GM15510 (cell line): ENCODE measurements around the gene SETD1A.

Source experiments
- POLR2A ChIP-seq: IDR thresholded peaks from 3 replicates; pipeline ENCODE4 v1.6.1; 2011; ENCODE audit warnings: borderline replicate concordance; ENCODE audit not compliant: insufficient read length; ENCODE audit errors: extremely low read depth

Gene SETD1A

DNA sequence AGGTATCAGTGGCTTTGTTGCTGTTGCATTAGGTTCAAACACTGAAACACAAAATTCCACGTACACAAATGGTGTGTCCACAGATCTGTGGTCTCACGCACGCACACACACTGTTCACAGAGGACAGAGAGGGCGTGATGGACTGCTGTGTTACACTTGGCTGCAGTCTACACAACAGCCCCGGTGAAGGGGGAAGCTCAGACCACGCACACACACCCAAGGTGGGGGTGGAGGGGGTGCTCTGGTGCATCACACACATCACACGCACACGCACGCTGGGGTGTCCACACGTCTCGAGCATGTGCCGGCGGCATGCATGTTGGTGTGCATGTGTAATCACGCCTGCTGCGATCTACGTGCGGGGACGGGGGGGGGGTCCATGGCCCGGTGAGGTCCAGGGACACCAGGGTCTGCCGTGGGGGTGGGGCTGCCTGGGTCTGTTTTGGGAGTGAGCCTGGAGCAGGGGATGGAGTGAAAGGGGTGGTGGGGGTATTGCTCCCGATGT is 34.8 kb downstream of the SETD1A start:
- TF ChIP-seq POLR2A, result no peak

DNA sequence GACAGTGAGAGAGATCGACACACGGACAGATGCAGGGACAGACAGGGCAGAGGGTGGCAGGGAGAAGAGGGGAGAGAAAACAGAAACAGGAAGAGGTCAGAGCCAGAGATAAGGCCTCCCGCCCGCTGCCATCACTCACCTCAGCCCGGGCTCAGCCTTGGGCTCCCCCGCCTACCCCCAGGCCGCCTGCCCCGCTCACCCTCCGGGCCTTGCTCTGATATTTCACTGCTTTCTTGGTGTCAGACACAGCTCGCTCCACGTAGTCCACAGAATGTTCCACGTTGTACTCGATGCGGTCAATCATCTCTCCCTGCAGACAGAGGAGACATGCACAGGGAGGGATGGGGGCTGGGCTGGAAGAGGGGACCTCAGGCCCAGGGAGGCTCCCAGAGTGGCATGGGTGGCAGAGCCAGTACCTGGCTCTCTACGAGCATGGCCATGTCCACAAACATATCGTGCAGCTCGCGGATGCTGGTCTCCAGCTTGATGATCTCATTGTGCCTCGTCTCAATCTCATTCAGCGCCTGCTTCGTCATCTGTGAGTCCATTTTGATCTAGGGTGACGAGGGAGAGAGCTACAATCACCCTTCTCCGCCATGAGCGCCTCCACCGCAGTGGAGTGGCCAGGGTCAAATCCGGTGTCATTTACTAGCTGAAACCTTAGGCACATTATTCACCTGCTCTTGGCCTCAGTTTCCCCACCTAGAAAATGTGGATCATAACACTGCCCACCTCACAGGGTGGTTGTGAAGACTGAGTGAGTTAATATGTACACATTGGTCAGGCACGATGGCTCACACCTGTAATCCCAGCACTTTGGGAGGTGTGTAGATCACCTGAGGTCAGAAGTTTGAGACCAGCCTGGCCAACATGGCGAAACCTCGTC is 35.6 kb downstream of the SETD1A start:
- TF ChIP-seq POLR2A, result no peak

DNA sequence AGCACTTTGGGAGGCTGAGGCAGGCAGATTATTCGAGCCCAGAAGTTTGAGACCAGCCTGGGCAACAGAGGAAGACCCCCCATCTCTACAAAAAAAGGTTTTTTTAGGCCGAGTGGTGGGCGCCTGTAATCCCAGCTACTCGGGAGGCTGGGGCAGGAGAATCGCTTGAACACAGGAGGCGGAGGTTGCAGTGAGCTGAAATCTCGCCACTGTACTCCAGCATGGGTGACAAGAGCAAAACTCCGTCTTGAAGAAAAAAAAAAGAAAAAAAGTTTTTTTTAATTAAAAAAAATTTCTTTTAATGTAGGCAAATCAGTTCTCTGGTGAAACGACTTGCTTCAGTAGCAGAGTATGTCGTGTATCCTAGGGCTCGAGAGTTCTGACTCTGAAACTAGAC is 38.4 kb downstream of the SETD1A start:
- TF ChIP-seq POLR2A, result no peak

DNA sequence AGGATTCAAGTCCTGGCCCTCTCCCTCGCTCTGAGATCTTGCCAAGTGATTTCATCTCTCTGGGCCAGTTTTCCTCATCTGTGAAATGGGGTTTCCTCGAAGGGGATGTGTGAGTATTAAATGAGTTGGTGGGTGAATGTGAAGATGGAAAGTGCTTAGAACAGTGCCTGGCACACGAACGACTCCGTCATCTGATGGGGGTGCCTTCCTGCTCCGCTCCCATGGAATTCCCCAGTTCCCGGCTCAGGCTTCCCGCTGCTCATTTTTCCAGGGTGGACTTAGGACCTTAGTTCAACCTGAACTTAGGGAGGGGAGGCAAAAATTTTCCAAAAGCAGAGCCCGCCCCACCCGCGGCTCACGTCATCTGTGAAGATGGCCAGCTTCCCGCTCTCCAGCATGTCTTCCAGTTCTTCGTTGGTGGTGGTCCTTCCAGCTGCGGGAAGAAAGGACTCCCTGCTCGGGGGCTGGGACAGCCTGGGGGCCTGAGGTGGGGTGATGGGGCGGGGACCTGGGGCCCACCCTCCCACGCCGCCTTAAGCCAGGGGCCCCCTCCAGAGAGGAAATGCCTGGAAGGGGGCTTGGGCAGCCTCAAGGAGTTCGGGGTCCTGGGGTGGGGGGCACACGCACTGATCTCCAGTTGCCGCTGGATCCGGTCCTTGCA is 38.9 kb downstream of the SETD1A start:
- TF ChIP-seq POLR2A, result no peak

DNA sequence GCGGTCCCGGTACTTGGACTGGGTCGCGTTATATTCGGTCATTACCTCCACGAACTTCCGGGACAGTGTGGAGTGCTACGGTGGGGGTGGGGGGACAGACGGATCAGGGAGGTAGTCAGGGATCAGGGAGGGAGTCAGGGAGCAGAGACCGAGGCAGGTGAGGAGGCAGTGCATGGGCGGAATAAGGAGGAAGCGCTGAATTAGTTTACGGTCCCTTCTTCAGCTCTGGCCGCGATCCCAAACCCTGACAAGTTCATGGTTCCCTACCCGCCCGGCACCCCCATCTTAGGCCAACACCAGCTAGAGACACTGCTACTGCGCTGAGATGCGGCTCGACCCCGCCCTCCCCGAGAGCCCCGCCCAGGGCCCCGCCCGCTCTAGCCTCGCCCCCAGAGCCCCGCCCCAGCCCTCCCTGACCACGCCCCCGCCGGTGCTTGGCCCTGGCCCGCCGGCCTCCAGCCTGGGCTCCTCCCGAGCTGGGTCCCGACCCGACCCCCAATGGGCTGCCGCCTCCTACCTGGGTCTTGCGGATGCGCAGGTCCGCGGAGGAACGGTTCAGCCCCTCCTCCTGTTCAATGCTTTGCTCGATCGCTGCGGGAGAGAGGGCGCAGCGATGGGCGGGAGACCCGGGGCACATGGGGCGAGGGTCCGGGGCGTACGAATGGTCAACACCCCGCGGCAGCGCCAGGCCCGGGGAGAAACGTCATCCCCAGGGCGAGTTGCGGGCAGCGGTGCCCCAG is 39.6 kb downstream of the SETD1A start:
- TF ChIP-seq POLR2A, result peak; percentile 78

DNA sequence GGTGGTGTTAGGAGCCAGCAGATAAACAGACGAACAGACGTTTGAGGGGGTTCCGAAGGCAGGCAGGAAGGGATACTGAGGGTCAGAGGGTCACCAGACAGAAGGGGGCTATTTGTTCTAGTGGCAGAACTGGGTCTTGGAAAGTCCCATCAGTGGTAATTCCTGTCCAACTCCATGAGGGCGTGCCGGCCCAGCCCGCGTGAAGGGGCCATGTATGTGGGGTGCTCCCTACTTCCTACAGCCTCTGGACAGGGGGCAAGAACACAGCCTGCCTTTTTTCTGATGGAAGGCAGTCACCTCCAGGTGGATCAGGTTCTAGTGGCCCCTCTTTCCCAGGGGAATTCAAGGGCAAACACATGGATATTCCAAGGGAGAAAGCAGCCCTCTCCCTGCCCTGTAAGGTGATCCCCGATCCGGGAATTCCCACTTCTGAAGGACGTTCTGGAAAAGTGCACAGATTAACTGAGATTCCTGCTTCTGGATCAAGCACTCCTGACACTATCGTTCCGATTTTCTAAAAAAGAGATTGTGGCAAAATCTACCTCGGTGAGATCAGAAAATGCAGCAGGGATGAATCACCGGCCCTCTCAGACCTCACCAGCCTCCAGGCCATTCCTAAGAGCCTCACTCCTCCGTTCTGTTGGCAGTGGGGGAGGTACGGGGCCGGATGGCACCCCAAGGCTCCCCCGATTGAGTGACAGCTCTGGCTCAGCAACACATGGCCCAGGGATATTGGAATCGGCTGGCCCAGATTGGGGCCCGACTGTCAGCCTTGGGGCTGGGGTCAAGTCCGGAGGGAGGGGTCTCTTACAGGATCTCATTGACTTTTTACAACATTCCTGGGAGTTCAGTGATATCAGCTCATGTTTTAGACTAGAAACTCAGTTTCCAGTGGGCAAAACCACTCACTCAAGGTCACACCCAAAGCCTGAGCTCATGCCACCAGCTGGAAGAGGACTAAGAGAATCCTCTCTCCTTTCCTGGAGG is 40.5 kb downstream of the SETD1A start:
- TF ChIP-seq POLR2A, result no peak

DNA sequence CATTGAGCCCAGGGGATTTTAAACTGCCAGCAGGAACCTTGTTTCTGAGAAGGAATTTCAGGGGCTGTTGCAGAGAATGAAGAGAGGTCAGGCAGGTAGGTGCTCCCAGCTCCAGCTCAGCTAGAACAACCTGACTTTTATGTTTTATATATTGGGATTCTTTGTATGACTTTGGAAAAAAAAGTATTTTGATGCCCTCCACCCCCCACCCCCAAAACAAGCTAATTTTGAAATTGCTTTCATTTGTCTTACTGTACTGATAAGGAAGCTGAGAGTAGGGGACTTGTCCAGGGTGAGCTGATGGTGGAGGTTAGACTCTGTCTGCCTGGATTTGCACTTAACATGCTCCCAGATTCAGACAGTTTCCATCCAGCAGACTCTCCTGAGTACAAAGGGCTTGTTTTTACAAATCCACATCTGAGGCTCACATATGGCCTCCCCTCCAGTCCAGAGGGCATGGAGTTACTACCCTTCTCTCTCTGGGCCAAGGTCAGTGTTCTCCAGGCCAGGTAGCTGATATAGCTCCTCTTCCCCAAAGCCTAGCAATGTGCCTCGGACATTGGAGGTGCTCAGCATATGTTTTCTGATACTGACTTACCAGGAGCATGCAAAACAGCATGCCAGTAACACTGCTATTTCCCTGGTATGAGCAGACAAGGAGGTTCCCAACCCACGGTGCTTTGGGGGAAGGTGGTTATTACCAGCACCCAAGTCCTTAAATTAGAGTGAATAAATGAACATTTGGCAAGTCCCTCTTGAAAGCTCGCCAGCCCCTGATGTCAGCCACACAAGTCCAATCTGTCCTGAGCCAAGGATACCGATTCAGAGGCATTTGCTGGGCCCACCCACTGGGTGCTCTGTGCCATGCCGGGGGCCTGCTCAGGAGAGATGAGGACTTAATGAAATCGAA is 41.6 kb downstream of the SETD1A start:
- no peak for TF ChIP-seq POLR2A

- no peak for TF ChIP-seq POLR2A
Observed at GRCh38 chr16:31000671-31001382, 43.3 kb downstream of the SETD1A start.

DNA sequence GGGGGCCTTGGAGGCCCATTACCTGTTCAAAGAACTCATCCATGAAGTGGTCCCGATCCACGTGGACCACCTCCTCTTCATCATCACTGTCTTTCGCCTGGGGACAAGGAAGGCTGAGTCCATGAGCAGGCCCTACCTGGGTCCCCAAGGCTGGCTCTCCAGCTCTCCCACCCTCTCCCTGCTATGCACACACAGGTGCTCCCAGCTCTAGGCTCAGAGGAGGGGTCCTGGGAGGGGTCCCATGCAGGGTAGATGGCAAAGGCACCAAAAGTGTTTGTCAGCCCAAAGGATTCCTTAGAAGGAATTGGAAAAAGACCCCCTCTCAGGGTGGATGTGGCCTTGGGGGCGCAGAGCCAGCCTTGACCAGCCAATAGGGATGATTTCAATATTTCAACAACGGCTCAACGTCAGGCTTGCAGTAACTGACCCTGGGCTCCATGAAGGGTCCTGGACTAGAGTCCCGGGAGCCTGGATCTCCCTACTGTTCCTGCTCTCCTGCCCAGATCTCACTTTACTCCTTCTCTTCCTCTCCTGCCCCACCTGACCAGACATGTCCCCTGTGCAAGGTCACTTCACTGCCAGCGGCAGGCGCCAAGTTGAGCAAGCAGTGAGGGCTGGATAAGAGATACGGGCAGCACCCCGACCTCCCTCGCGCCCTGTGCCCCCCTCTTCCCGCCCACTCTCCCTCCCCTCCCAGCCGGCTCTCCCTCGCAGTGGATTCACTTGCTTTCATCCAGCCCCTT is 44.1 kb downstream of the SETD1A start:
- no peak for TF ChIP-seq POLR2A

DNA sequence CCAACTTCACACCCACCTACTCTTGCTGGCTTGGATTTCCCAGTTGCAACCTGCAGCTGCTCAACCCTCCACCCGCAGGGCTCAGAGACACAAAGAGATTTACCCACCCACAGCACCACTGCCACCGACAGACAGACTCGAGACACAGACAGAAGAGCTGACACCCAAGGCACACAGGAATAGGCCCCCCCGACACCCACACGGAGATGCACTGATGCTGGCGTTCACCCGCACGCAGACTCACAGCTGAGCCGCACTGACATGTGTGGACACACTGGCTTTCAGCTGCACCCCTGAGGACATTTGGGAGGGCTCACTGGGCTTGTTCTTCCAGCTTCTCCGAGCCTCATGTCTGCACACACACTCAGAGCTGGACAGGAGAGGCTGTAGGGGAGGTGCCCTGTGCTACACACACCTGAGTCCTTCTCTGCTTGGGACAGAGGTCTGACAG is 44.7 kb downstream of the SETD1A start:
- no peak for TF ChIP-seq POLR2A

GRCh38 chr16:31002862-31003341 is 45.3 kb downstream of the SETD1A start:
- no peak for TF ChIP-seq POLR2A
